ENCODE data around the gene KIAA0232. TPM values are rescaled to one million over a fixed set of nuclear protein-coding genes. Genes with fewer than 3 reads are reported as not detected.

The KIAA0232 gene
- total RNA-seq, 1 experiment from 2014 or later: 28.5 TPM

GRCh38 chr4:6804082-6804752 is 21.7 kb downstream of the KIAA0232 start:
- Histone ChIP-seq H3K23ac (ENCODE audit: insufficient read length, low read depth, low read length) (no peak overlapping the region), H4K91ac (ENCODE audit: insufficient read length, low read depth, low read length) (no peak overlapping the region), H4K20me1 (ENCODE audit: control insufficient read depth, insufficient read depth, insufficient read length) (no peaks in the 10 kb centered on the region), H2AK5ac (ENCODE audit: insufficient read length, low read length) (no peak overlapping the region), H3K4ac (ENCODE audit: low read depth, low read length) (no peak overlapping the region), H3K79me1 (ENCODE audit: insufficient read depth, low read depth, low read length, poor library complexity, severe bottlenecking) (peaks cover 6% of the 10 kb centered on the region), H3K4me1 (ENCODE audit: insufficient read depth, low read length) (no peaks in the 10 kb centered on the region), H3K9me3 (ENCODE audit: control insufficient read depth, low read depth, low read length) (no peaks in the 10 kb centered on the region), H2BK12ac (ENCODE audit: insufficient read length, low read depth, low read length) (no peak overlapping the region), H3T11ph (ENCODE audit: low read length) (no peak overlapping the region), H3K23me2 (ENCODE audit: insufficient read length, low read depth, low read length, poor library complexity, severe bottlenecking) (no peaks in the 10 kb centered on the region), H2BK5ac (ENCODE audit: insufficient read length, low read length) (no peak overlapping the region), H3K27ac (ENCODE audit: insufficient read length, low read depth, low read length) (no peak overlapping the region), H2AFZ (ENCODE audit: low read length) (no peak overlapping the region), H3K14ac (ENCODE audit: insufficient read depth, low read length) (no peak overlapping the region), H3K9ac (ENCODE audit: extremely low read depth, insufficient read length, low read length) (no peak overlapping the region), H4K5ac (ENCODE audit: insufficient read length, low read depth, low read length) (no peak overlapping the region), H3K4me2 (ENCODE audit: insufficient read depth, insufficient read length, low read length) (no peak overlapping the region), H2BK15ac (ENCODE audit: low read depth, low read length) (no peak overlapping the region), H4K8ac (replicated peaks; ENCODE audit: insufficient read length, low read depth, low read length) (no peak overlapping the region), H3K18ac (ENCODE audit: insufficient read length, low read depth, low read length) (no peak overlapping the region), H3K27me3 (ENCODE audit: insufficient read depth, low read length) (no peaks in the 10 kb centered on the region), H3K79me2 (ENCODE audit: insufficient read depth, low read length) (peaks cover 7% of the 10 kb centered on the region; the same call in 1 of the 2 replicates), H2BK20ac (ENCODE audit: low read depth, low read length, poor library complexity, severe bottlenecking) (no peak overlapping the region), H3K56ac (ENCODE audit: insufficient read length, low read depth, low read length) (no peak overlapping the region), H2BK120ac (ENCODE audit: low read depth, low read length, poor library complexity, severe bottlenecking) (no peak overlapping the region)
- Mint-ChIP-seq H3K4me1 (peaks cover 15 to 21% of the 10 kb centered on the region in 2 experiments), H3K4me3 (no peak overlapping the region), H3K27ac (peak overlapping the region in 1 of 3 experiments; percentile 50; a peak in 2 of 7 replicates), H3K36me3 (ENCODE audit: insufficient read depth in 1 of 3, low read depth in 3 of 3) (peaks cover 0 to 5% (median 2%) of the 10 kb centered on the region in 3 experiments; a peak in 4 of 7 replicates), H3K9me3 (no peaks in the 10 kb centered on the region), H3K27me3 (ENCODE audit: low read depth) (no peaks in the 10 kb centered on the region)
- no CpG with 5 or more reads among the region's 8 CpGs for WGBS (ENCODE audit: extremely low coverage, insufficient read length, low lambda C conversion rate)
- DNase-seq: no peak
- TF ChIP-seq, protein P1, sequence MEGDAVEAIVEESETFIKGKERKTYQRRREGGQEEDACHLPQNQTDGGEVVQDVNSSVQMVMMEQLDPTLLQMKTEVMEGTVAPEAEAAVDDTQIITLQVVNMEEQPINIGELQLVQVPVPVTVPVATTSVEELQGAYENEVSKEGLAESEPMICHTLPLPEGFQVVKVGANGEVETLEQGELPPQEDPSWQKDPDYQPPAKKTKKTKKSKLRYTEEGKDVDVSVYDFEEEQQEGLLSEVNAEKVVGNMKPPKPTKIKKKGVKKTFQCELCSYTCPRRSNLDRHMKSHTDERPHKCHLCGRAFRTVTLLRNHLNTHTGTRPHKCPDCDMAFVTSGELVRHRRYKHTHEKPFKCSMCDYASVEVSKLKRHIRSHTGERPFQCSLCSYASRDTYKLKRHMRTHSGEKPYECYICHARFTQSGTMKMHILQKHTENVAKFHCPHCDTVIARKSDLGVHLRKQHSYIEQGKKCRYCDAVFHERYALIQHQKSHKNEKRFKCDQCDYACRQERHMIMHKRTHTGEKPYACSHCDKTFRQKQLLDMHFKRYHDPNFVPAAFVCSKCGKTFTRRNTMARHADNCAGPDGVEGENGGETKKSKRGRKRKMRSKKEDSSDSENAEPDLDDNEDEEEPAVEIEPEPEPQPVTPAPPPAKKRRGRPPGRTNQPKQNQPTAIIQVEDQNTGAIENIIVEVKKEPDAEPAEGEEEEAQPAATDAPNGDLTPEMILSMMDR (conservative IDR thresholded peaks at IDR 0.05): no peak

All from H9 (cell line).